Neuronal stem cell (in vitro differentiated cells): Measurements from ENCODE around the gene GLUL.

Experiments
- DNase-seq: peaks from one replicate; pipeline ENCODE4 v3.0.0-alpha.2; 2013; ENCODE audit warnings: low spot score
- H2AFZ ChIP-seq: one replicate; pipeline ENCODE4 v1.6.1; 2013; ENCODE audit warnings: mild to moderate bottlenecking, low read length, inconsistent platforms
- H2AK5ac ChIP-seq: 2 replicates; pipeline ENCODE4 v1.6.1; 2013; ENCODE audit warnings: low read depth, mild to moderate bottlenecking, inconsistent platforms, low read length, moderate library complexity, mixed read lengths
- H2BK120ac ChIP-seq: 2 replicates; pipeline ENCODE4 v1.6.1; 2013; ENCODE audit warnings: low read depth, mild to moderate bottlenecking, inconsistent platforms, low read length, moderate library complexity, mixed read lengths
- H2BK12ac ChIP-seq: one replicate; pipeline ENCODE4 v1.6.1; 2013; ENCODE audit warnings: low read length, inconsistent platforms
- H2BK15ac ChIP-seq: 2 replicates; pipeline ENCODE4 v1.6.1; 2013; ENCODE audit warnings: mild to moderate bottlenecking, low read length, inconsistent platforms, mixed read lengths
- H2BK5ac ChIP-seq: one replicate; pipeline ENCODE4 v1.6.1; 2013; ENCODE audit warnings: inconsistent platforms, mild to moderate bottlenecking, low read length, moderate library complexity
- H3K14ac ChIP-seq: one replicate; pipeline ENCODE4 v1.6.1; 2013; ENCODE audit warnings: low read length, inconsistent platforms
- H3K18ac ChIP-seq: 2 replicates; pipeline ENCODE4 v1.6.1; 2013; ENCODE audit warnings: low read length, inconsistent platforms
- H3K23ac ChIP-seq: 2 replicates; pipeline ENCODE4 v1.6.1; 2013; ENCODE audit warnings: low read depth, mild to moderate bottlenecking, mixed read lengths, low read length, inconsistent platforms; ENCODE audit not compliant: poor library complexity
- H3K27ac ChIP-seq: replicated peaks from 3 replicates; pipeline ENCODE4 v1.5.1; 2013; ENCODE audit warnings: low read length, inconsistent platforms
- H3K27me3 ChIP-seq, 3 experiments: 2 replicates each; pipeline ENCODE4 v1.6.1; 2013; ENCODE audit warnings: low read length in 3 of 3, mild to moderate bottlenecking in 2 of 3, inconsistent platforms in 1 of 3, low read depth in 1 of 3, mixed read lengths in 1 of 3, moderate library complexity in 1 of 3; ENCODE audit not compliant: control insufficient read depth in 3 of 3, insufficient read depth in 3 of 3
- H3K36me3 ChIP-seq, 2 donors: replicated peaks in 1 of 2; 2 replicates each; pipeline ENCODE4 v1.6.1; 2013; ENCODE audit warnings: low read length in 2 of 2; ENCODE audit not compliant: control insufficient read depth in 2 of 2, insufficient read depth in 2 of 2
- H3K4ac ChIP-seq: 2 replicates; pipeline ENCODE4 v1.6.1; 2013; ENCODE audit warnings: inconsistent platforms, mild to moderate bottlenecking, low read length, moderate library complexity
- H3K4me1 ChIP-seq, 2 donors: 1 replicate in 1 of 2; 2 replicates in 1 of 2; pipeline ENCODE4 v1.6.1; 2013; ENCODE audit warnings: low read length in 2 of 2, low read depth in 1 of 2; ENCODE audit not compliant: control insufficient read depth in 2 of 2, insufficient read depth in 1 of 2
- H3K4me2 ChIP-seq: one replicate; pipeline ENCODE4 v1.6.1; 2013; ENCODE audit warnings: mild to moderate bottlenecking, low read length, inconsistent platforms; ENCODE audit not compliant: insufficient read depth, poor library complexity, severe bottlenecking
- H3K4me3 ChIP-seq, 2 donors: 2 replicates each; pipeline ENCODE4 v1.5.1; 2013; ENCODE audit warnings: low read length in 2 of 2, mild to moderate bottlenecking in 2 of 2, inconsistent platforms in 1 of 2, moderate library complexity in 1 of 2
- H3K79me1 ChIP-seq: one replicate; pipeline ENCODE4 v1.6.1; 2013; ENCODE audit warnings: low read depth, mild to moderate bottlenecking, inconsistent platforms, low read length, moderate library complexity
- H3K9ac ChIP-seq: one replicate; pipeline ENCODE4 v1.6.1; 2013; ENCODE audit warnings: mild to moderate bottlenecking, low read depth, low read length, inconsistent platforms; ENCODE audit not compliant: poor library complexity
- H3K9me3 ChIP-seq, 2 donors: replicated peaks in 1 of 2; 2 replicates each; pipeline versions ENCODE3 to v1.6.1; 2013; ENCODE audit warnings: low read length in 2 of 2, mild to moderate bottlenecking in 2 of 2, inconsistent platforms in 1 of 2, low read depth in 1 of 2, mixed read lengths in 1 of 2, moderate library complexity in 1 of 2; ENCODE audit not compliant: control insufficient read depth in 2 of 2, insufficient read depth in 1 of 2
- H4K8ac ChIP-seq: one replicate; pipeline ENCODE4 v1.6.1; 2013; ENCODE audit warnings: low read depth, mild to moderate bottlenecking, inconsistent platforms, low read length, moderate library complexity
- H4K91ac ChIP-seq: one replicate; pipeline ENCODE4 v1.6.1; 2013; ENCODE audit warnings: low read length, low read depth, mild to moderate bottlenecking, inconsistent platforms; ENCODE audit not compliant: poor library complexity
- WGBS, 2 donors: extraction: QIAGEN DNeasy Blood & Tissue Kit; methylation state at CpG; one replicate each; pipeline ENCODE4 v1.1.7; 2013; ENCODE audit warnings: missing lambda C conversion rate in 2 of 2, mixed read lengths in 1 of 2; ENCODE audit not compliant: insufficient read length in 2 of 2, insufficient replicate concordance in 1 of 2; ENCODE audit errors: extremely low coverage in 2 of 2; 5-methylcytosine and 5-hydroxymethylcytosine counted together

Gene GLUL

GRCh38 chr1:182430263-182431068, 38.9 kb upstream of the GLUL start:
- Histone ChIP-seq H3K4me1 (peaks cover 0 to 5% of the 10 kb centered on the region in 2 donors), H3K14ac (no peak overlapping the region)

GRCh38 chr1:182428043-182428442, 36.5 kb upstream of the GLUL start:
- Histone ChIP-seq H2BK120ac (no peak overlapping the region), H2BK12ac (no peak overlapping the region), H3K18ac (no peak overlapping the region), H3K4me2 (no peak overlapping the region), H2BK5ac (no peak overlapping the region), H3K4me3 (no peak overlapping the region), H3K4me1 (peaks cover 0 to 5% of the 10 kb centered on the region in 2 donors), H2AK5ac (no peak overlapping the region), H3K27ac (no peak overlapping the region), H2BK15ac (no peak overlapping the region), H4K91ac (no peak overlapping the region), H3K9ac (no peak overlapping the region), H3K14ac (no peak overlapping the region), H3K4ac (no peak overlapping the region), H2AFZ (no peak overlapping the region), H4K8ac (no peak overlapping the region), H3K27me3 (peaks cover 0 to 5% (median 3%) of the 10 kb centered on the region in 3 experiments), H3K23ac (no peak overlapping the region), H3K9me3 (no peaks in the 10 kb centered on the region), H3K79me1 (no peaks in the 10 kb centered on the region), H3K36me3 (no peaks in the 10 kb centered on the region)
- WGBS, 2 donors: no CpG with 5 or more reads among the region's 2 CpGs
- DNase-seq: no peak

More at GRCh38 chr1:182430263-182431068, 38.9 kb upstream of the GLUL start:
- H3K4ac ChIP-seq: no peak overlapping the region
- no peak overlapping the region for H3K4me3 ChIP-seq
- no CpG with 5 or more reads among the region's 11 CpGs for WGBS, 2 donors
- H3K36me3 ChIP-seq: no peaks in the 10 kb centered on the region
- peaks cover 0 to 5% (median 2%) of the 10 kb centered on the region in 3 experiments for H3K27me3 ChIP-seq
- H3K18ac ChIP-seq: no peak overlapping the region
- H3K4me2 ChIP-seq: no peak overlapping the region
- DNase-seq: no peak
- H3K27ac ChIP-seq: no peak overlapping the region
- H4K91ac ChIP-seq: no peak overlapping the region
- H2BK5ac ChIP-seq: no peak overlapping the region
- H2AFZ ChIP-seq: no peak overlapping the region
- H3K9ac ChIP-seq: no peak overlapping the region
- no peak overlapping the region for H2AK5ac ChIP-seq
- H2BK15ac ChIP-seq: no peak overlapping the region
- no peaks in the 10 kb centered on the region for H3K9me3 ChIP-seq
- no peak overlapping the region for H2BK120ac ChIP-seq
- H3K23ac ChIP-seq: no peak overlapping the region
- no peaks in the 10 kb centered on the region for H3K79me1 ChIP-seq
- no peak overlapping the region for H4K8ac ChIP-seq
- H2BK12ac ChIP-seq: no peak overlapping the region

- H4K91ac ChIP-seq: no peak overlapping the region
- no peak overlapping the region for H3K14ac ChIP-seq
- H2AK5ac ChIP-seq: no peak overlapping the region
- H3K4me3 ChIP-seq: no peak overlapping the region
- H3K36me3 ChIP-seq: no peaks in the 10 kb centered on the region
- no peak overlapping the region for H2BK12ac ChIP-seq
- no peak overlapping the region for H2AFZ ChIP-seq
- no peak overlapping the region for H3K4ac ChIP-seq
- no peaks in the 10 kb centered on the region for H3K9me3 ChIP-seq
- H3K23ac ChIP-seq: no peak overlapping the region
- no CpG with 5 or more reads among the region's 7 CpGs for WGBS, 2 donors
- H2BK120ac ChIP-seq: no peak overlapping the region
- H4K8ac ChIP-seq: no peak overlapping the region
- H3K4me2 ChIP-seq: no peak overlapping the region
- peaks cover 0 to 5% (median 3%) of the 10 kb centered on the region in 3 experiments for H3K27me3 ChIP-seq
- H2BK15ac ChIP-seq: no peak overlapping the region
- H3K4me1 ChIP-seq: peaks cover 0 to 5% of the 10 kb centered on the region in 2 donors
- H3K79me1 ChIP-seq: no peaks in the 10 kb centered on the region
- no peak for DNase-seq
- no peak overlapping the region for H2BK5ac ChIP-seq
- no peak overlapping the region for H3K27ac ChIP-seq
- H3K18ac ChIP-seq: no peak overlapping the region
- no peak overlapping the region for H3K9ac ChIP-seq
These were observed 35.1 kb upstream of the GLUL start for GRCh38 chr1:182426442-182427430.

- Histone ChIP-seq H3K18ac (no peak overlapping the region), H2BK12ac (no peak overlapping the region), H3K23ac (no peak overlapping the region), H3K4me1 (no peaks in the 10 kb centered on the region), H3K9me3 (no peaks in the 10 kb centered on the region), H2BK5ac (no peak overlapping the region), H2BK120ac (no peak overlapping the region), H3K36me3 (no peaks in the 10 kb centered on the region), H3K4ac (no peak overlapping the region), H4K8ac (no peak overlapping the region), H3K4me2 (no peak overlapping the region), H2BK15ac (no peak overlapping the region), H3K27ac (no peak overlapping the region), H3K9ac (no peak overlapping the region), H2AFZ (no peak overlapping the region), H3K79me1 (no peaks in the 10 kb centered on the region), H3K14ac (no peak overlapping the region), H4K91ac (no peak overlapping the region), H2AK5ac (no peak overlapping the region), H3K4me3 (no peak overlapping the region), H3K27me3 (peaks cover 0 to 9% (median 0%) of the 10 kb centered on the region in 3 experiments)
- WGBS, 2 donors: no CpG with 5 or more reads among the region's 1 CpG
- no peak for DNase-seq
These were observed 24.2 kb upstream of the GLUL start for GRCh38 chr1:182415789-182416188.
